B cell (primary cell): ENCODE data around the gene SH3BGR.

ENCODE experiments used
- CTCF ChIP-seq: fragments of 200-600 bp; IDR thresholded peaks from one replicate; pipeline ENCODE4 v1.8.0; 2022; ENCODE audit warnings: antibody characterized with exemption, mild to moderate bottlenecking
- EZH2 ChIP-seq: IDR thresholded peaks from 2 replicates; pipeline ENCODE4 v1.6.1; 2012; ENCODE audit warnings: borderline replicate concordance, low read depth, mild to moderate bottlenecking, moderate library complexity, low read length; ENCODE audit not compliant: insufficient read depth, poor library complexity, severe bottlenecking

DNA sequence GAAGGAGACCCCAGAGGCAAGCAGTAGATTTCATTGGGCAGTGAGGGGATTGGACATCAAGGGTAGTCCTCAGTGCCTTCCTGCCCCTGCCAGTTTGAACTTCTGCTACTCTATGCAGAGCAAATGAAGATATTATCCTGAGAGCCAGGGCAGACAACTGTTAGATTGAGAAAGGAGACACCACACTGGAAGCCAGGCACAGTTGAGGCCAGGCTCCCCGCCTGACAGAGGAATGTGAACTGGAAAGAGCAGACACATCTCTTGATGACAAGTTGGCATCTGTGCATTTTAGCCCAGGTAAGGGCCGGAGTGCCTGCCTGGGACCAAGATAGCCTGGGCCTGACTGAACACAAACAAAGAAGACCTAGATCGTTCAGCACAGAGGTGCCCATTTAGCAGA lies 16.0 kb downstream of the SH3BGR start:
- TF ChIP-seq EZH2: no peak
- TF ChIP-seq CTCF: no peak
